ENCODE data around the gene IGFBP5. TPM values are rescaled to one million over a fixed set of nuclear protein-coding genes. Genes with fewer than 3 reads are reported as not detected.

Gene IGFBP5
- total and polyA plus RNA-seq, 2 experiments from 2014 or later, result 37.9 to 117 TPM

DNA sequence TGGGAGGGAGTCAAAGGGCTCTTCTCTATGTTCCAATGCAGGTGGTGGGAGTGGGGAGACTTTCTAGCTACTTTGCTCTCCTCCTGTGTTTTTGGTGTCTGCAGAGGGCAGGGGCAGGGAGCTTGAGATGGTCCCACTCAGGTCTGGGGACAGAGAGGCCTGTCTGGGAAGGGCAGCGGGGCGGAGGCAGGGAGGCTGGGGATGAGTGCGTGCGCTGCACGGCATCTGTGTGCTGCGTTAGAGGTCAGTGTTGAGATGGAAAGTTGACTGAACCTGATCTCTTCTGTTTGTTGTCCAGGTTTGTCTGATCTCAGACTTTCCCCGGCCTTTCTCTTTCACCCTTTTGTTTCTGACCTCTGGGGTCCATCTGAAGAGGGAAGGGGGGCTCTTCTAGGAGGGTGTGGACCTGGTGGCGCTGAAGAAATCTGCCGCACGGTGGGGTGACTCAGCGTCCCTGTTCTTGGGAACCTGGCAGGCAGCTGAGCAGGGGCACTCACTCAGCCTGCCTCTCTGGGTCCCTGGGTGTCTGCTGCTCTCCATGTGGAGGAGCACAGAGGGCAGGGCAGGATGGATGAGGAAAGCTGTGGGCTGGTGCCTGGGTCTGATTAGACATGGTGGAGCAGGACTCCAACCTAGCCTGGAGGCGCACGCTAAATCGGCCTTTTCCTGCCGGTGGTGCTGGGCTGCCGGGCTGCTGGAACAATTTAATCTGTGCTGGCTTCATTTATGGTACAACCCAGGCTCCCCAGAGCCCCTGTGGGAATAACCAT lies 38.1 kb downstream of the IGFBP5 start:
- no peaks in the 10 kb centered on the region for H3F3A ChIP-seq (ENCODE audit: insufficient read depth)
- DNase-seq, result no peak
- H3K4me2 ChIP-seq (ENCODE audit: unreplicated experiment), result no peak overlapping the region
- no peaks in the 10 kb centered on the region for H3K79me2 ChIP-seq (ENCODE audit: insufficient read depth)
- H4K20me1 ChIP-seq (ENCODE audit: insufficient read depth), result no peaks in the 10 kb centered on the region
- H2AFZ ChIP-seq, result no peak overlapping the region
- TF ChIP-seq EZH2 (IDR thresholded peaks at IDR 0.05; ENCODE audit: insufficient read depth, poor library complexity, severe bottlenecking) (no peak), EZH2phosphoT487 (IDR thresholded peaks at IDR 0.05; ENCODE audit: insufficient read depth, low read depth) (no peak)
- no peaks in the 10 kb centered on the region for H3K4me1 ChIP-seq (ENCODE audit: insufficient read depth)
- in situ Hi-C loops (cut with MboI), result no loop called here
- no peak overlapping the region for H3K9ac ChIP-seq
- no peak overlapping the region for H3K27ac ChIP-seq
- no peaks in the 10 kb centered on the region for H3K9me3 ChIP-seq (ENCODE audit: low read depth)
- no peak overlapping the region for H3K4me3 ChIP-seq
- no peaks in the 10 kb centered on the region for H3K9me2 ChIP-seq (ENCODE audit: insufficient read depth)
- H3K36me3 ChIP-seq (ENCODE audit: low read depth), result no peaks in the 10 kb centered on the region
- WGBS, 2 experiments (ENCODE audit: low coverage in 1 of 2, low lambda C conversion rate in 2 of 2, missing lambda C conversion rate in 2 of 2), result 96% methylated on average over 15 to 16 of the region's 16 CpGs
- no peaks in the 10 kb centered on the region for H3K27me3 ChIP-seq (replicated peaks; ENCODE audit: insufficient read depth)

DNA sequence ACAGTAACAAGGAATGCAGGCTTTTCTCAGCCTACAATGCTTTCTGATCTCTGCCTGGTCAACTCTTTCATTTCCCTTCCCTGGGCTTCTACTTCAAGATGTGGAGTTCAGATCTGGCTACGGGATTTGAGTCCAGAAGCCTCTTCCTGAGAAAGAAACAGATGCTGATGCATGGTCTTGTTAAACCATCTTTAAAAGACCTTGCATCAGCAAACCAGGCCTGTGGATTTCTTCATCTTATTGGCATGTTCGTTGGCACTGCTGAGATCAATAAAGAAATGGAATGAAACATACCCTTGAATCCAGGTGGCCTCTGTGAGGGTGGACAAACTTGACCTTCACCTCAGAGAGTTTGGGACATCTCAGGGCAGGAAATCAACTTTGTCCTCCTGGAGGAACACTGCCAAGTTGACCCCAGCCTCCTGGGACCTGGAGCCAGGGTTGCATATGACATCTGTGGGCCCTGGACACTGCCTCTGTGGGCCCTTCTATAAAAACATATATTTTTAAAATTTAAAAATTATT lies 40.8 kb downstream of the IGFBP5 start:
- Histone ChIP-seq H3F3A (ENCODE audit: insufficient read depth) (no peaks in the 10 kb centered on the region; the same call in 1 of the 2 replicates), H2AFZ (no peak overlapping the region), H3K4me3 (no peak overlapping the region), H3K9me2 (ENCODE audit: insufficient read depth) (no peaks in the 10 kb centered on the region), H3K79me2 (ENCODE audit: insufficient read depth) (no peaks in the 10 kb centered on the region), H3K4me1 (ENCODE audit: insufficient read depth) (peaks cover 8% of the 10 kb centered on the region; the same call in 1 of the 2 replicates), H3K27ac (no peak overlapping the region), H3K36me3 (ENCODE audit: low read depth) (no peaks in the 10 kb centered on the region), H3K9me3 (ENCODE audit: low read depth) (no peaks in the 10 kb centered on the region), H4K20me1 (ENCODE audit: insufficient read depth) (no peaks in the 10 kb centered on the region), H3K9ac (no peak overlapping the region), H3K4me2 (ENCODE audit: unreplicated experiment) (no peak overlapping the region), H3K27me3 (replicated peaks; ENCODE audit: insufficient read depth) (no peaks in the 10 kb centered on the region)
- in situ Hi-C loops (cut with MboI), result no loop called here
- WGBS, 2 experiments (ENCODE audit: low coverage in 1 of 2, low lambda C conversion rate in 2 of 2, missing lambda C conversion rate in 2 of 2), result 40 to 43% methylated on average over 2 of the region's 2 CpGs
- no peak for TF ChIP-seq EZH2 (IDR thresholded peaks at IDR 0.05; ENCODE audit: insufficient read depth, poor library complexity, severe bottlenecking)
- no peak for TF ChIP-seq EZH2phosphoT487 (IDR thresholded peaks at IDR 0.05; ENCODE audit: insufficient read depth, low read depth)
- DNase-seq, result no peak

DNA sequence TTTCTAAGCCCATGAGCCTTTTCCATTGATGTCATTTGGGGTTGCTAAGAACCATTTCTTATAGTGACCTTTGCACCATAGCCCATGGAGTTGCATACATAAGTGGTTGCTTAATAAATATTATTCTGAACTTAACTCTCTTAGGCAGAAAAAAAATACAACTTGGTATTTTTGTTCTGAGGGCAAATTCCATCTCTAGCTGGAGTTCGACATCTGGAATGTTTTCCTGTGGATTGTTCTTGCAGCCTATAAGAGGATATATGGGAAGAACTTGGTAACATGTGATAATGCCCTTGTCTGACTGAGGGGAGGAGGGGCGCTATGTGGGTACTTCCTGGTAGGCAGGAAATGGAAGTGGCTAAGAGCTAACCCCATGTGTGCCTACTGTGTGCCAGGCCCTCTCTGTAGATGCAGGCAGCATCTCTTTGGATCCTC lies 41.4 kb downstream of the IGFBP5 start:
- no peak overlapping the region for H3K9ac ChIP-seq
- H3K9me3 ChIP-seq (ENCODE audit: low read depth), result no peaks in the 10 kb centered on the region
- H3K4me3 ChIP-seq, result no peak overlapping the region
- H4K20me1 ChIP-seq (ENCODE audit: insufficient read depth), result no peaks in the 10 kb centered on the region
- no peak overlapping the region for H3K27ac ChIP-seq
- H3K9me2 ChIP-seq (ENCODE audit: insufficient read depth), result no peaks in the 10 kb centered on the region
- no peaks in the 10 kb centered on the region for H3K36me3 ChIP-seq (ENCODE audit: low read depth)
- no peaks in the 10 kb centered on the region for H3K79me2 ChIP-seq (ENCODE audit: insufficient read depth)
- in situ Hi-C loops (cut with MboI), result no loop called here
- DNase-seq, result no peak
- no peak overlapping the region for H2AFZ ChIP-seq
- H3K27me3 ChIP-seq (replicated peaks; ENCODE audit: insufficient read depth), result no peaks in the 10 kb centered on the region
- no peaks in the 10 kb centered on the region; the same call in 1 of the 2 replicates for H3F3A ChIP-seq (ENCODE audit: insufficient read depth)
- no peak for TF ChIP-seq EZH2phosphoT487 (IDR thresholded peaks at IDR 0.05; ENCODE audit: insufficient read depth, low read depth)
- no peak for TF ChIP-seq EZH2 (IDR thresholded peaks at IDR 0.05; ENCODE audit: insufficient read depth, poor library complexity, severe bottlenecking)
- H3K4me2 ChIP-seq (ENCODE audit: unreplicated experiment), result no peak overlapping the region
- 64 to 81% methylated on average over 2 of the region's 2 CpGs for WGBS, 2 experiments (ENCODE audit: low coverage in 1 of 2, low lambda C conversion rate in 2 of 2, missing lambda C conversion rate in 2 of 2)
- H3K4me1 ChIP-seq (ENCODE audit: insufficient read depth), result peaks cover 8% of the 10 kb centered on the region; the same call in 1 of the 2 replicates

DNA sequence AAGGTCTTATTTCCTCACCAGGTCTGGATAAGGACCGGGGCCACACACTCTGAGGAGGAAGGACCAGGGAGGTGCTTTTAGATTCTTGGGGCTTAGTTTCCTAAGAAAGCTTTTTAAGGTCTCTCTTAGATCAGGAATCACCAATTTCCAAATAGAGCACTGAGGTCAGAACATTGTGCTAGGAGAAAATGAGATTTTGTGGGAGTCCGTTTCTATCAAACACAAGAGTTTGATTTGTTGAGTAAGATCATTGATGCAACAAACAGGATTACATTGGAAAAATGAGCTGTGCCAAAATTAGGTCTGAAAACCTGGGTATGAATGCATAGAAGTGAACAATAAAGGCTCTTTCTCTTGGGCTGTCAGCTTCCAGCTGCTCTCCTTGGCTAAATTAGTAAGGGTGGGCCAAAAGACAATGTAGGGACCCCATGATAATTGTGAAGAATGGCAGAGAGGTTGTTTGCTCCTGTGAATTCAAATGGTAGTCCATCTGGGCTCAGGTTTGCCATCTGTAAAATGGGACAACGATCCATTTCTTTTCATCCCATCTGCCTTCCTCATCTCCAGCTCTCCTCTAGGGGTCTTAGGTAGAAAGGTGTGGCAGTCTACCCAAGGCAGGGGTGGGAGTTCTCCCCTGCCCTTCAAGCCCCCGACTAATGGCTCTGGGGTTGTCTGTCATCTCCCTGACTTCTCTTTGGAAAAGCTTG lies 42.1 kb downstream of the IGFBP5 start:
- Histone ChIP-seq H3K36me3 (ENCODE audit: low read depth) (no peaks in the 10 kb centered on the region), H3F3A (ENCODE audit: insufficient read depth) (peaks cover 3% of the 10 kb centered on the region), H4K20me1 (ENCODE audit: insufficient read depth) (no peaks in the 10 kb centered on the region), H3K9ac (no peak overlapping the region), H3K4me1 (ENCODE audit: insufficient read depth) (peaks cover 11% of the 10 kb centered on the region; the same call in 1 of the 2 replicates), H3K79me2 (ENCODE audit: insufficient read depth) (no peaks in the 10 kb centered on the region), H3K27ac (no peak overlapping the region), H3K4me3 (no peak overlapping the region), H3K4me2 (ENCODE audit: unreplicated experiment) (no peak overlapping the region), H2AFZ (no peak overlapping the region), H3K27me3 (replicated peaks; ENCODE audit: insufficient read depth) (no peaks in the 10 kb centered on the region), H3K9me3 (ENCODE audit: low read depth) (no peaks in the 10 kb centered on the region), H3K9me2 (ENCODE audit: insufficient read depth) (no peaks in the 10 kb centered on the region)
- in situ Hi-C loops (cut with MboI), result no loop called here
- WGBS, 2 experiments (ENCODE audit: low coverage in 1 of 2, low lambda C conversion rate in 2 of 2, missing lambda C conversion rate in 2 of 2), result 89 to 91% methylated on average over 4 of the region's 4 CpGs
- TF ChIP-seq EZH2 (IDR thresholded peaks at IDR 0.05; ENCODE audit: insufficient read depth, poor library complexity, severe bottlenecking) (no peak), EZH2phosphoT487 (IDR thresholded peaks at IDR 0.05; ENCODE audit: insufficient read depth, low read depth) (no peak)
- no peak for DNase-seq
